GM12878 (cell line): ENCODE results near the gene CFHR3. TPM values are rescaled to one million over a fixed set of nuclear protein-coding genes. Genes with fewer than 3 reads are reported as not detected.

ENCODE experiments used
- ATAC-seq: fragments of 200-7000 bp; cut with Tn5 transposase; 3 replicates; pipeline ENCODE4 v1.9.1; 2020; ENCODE audit warnings: mild to moderate bottlenecking, moderate library complexity
- BruUV-seq: library from RNA; stranded (reverse); fragments of 400-500 nt; replicated peaks from 2 replicates; lab custom pipeline; 2021; lab: Mats Ljungman, UMichigan
- CTCF ChIA-PET: fragments of 300-600 bp; sonication (Branson Sonifier 250); formaldehyde crosslinking; extraction: SDS; loops from one replicate; lab custom pipeline; 2021; ENCODE audit warnings: inconsistent platforms; lab: Yijun Ruan, JAX
- POLR2A ChIA-PET: fragments of 350-600 bp; formaldehyde crosslinking; extraction: SDS; loops from one replicate; lab custom pipeline; 2021; ENCODE audit warnings: inconsistent platforms; lab: Charles Lee
- RAD21 ChIA-PET: fragments of 300-600 bp; sonication (Branson Sonifier 250); formaldehyde crosslinking; loops from one replicate; lab custom pipeline; 2023; ENCODE audit warnings: antibody characterized with exemption; ENCODE audit not compliant: unreplicated experiment; lab: Charles Lee
- SMC1A ChIA-PET: fragments of 300-600 bp; sonication (Branson Sonifier 250); formaldehyde crosslinking; loops from one replicate; lab custom pipeline; 2023; ENCODE audit not compliant: unreplicated experiment, uncharacterized antibody; lab: Charles Lee
- DNase-seq: peaks from one replicate; pipeline ENCODE4 v3.0.0-alpha.2; 2011; ENCODE audit warnings: low read depth, low spot score
- FAIRE-seq: peaks from 3 replicates; lab custom pipeline; 2011; peaks lifted over from hg19 to GRCh38; lab: Jason Lieb, UNC
- H2AFZ ChIP-seq: 2 replicates; pipeline ENCODE4 v1.6.0; 2011; ENCODE audit warnings: low read depth, low read length, control low read depth; ENCODE audit not compliant: control insufficient read depth
- H3K27ac ChIP-seq: 2 replicates; pipeline ENCODE4 v1.5.1; 2011; ENCODE audit warnings: control low read depth; ENCODE audit not compliant: control insufficient read depth, insufficient read depth
- H3K27me3 ChIP-seq, 2 experiments: replicated peaks in 1 of 2; 2 replicates each; pipeline versions ENCODE4 v1.6.0 to v1.6.1; 2011; ENCODE audit warnings: low read length in 1 of 2; ENCODE audit not compliant: control insufficient read depth in 2 of 2, insufficient read depth in 2 of 2
- H3K36me3 ChIP-seq, 2 experiments: 2 replicates each; pipeline ENCODE4 v1.5.1; 2011; ENCODE audit warnings: low read length in 1 of 2; ENCODE audit not compliant: control insufficient read depth in 2 of 2, insufficient read depth in 2 of 2
- H3K4me1 ChIP-seq: 2 replicates; pipeline ENCODE4 v1.6.1; 2011; ENCODE audit warnings: mild to moderate bottlenecking, low read length, moderate library complexity, mixed read lengths; ENCODE audit not compliant: control insufficient read depth, insufficient read depth
- H3K4me2 ChIP-seq: 2 replicates; pipeline ENCODE4 v1.6.0; 2011; ENCODE audit warnings: control low read depth; ENCODE audit not compliant: control insufficient read depth, insufficient read depth
- H3K4me3 ChIP-seq: fragments of 200-600 bp; sonication (generic); 2 replicates; pipeline ENCODE4 v1.5.1; 2016
- H3K79me2 ChIP-seq: 2 replicates; pipeline ENCODE4 v1.6.0; 2011; ENCODE audit warnings: low read length; ENCODE audit not compliant: control insufficient read depth, insufficient read depth
- H3K9ac ChIP-seq: 2 replicates; pipeline ENCODE4 v1.8.0; 2011; ENCODE audit warnings: low read length, control low read depth, mixed read lengths; ENCODE audit not compliant: control insufficient read depth, insufficient read depth
- H3K9me3 ChIP-seq: replicated peaks from 3 replicates; pipeline ENCODE4 v1.5.1; 2011; ENCODE audit warnings: mild to moderate bottlenecking, low read length; ENCODE audit not compliant: control insufficient read depth, insufficient read depth
- H4K20me1 ChIP-seq: 2 replicates; pipeline ENCODE4 v1.6.0; 2011; ENCODE audit not compliant: control insufficient read depth, insufficient read depth
- ASH2L ChIP-seq: fragments of 300-600, 200-600 bp; sonication (generic); IDR thresholded peaks from 2 replicates; pipeline ENCODE4 v1.6.1; 2017; ENCODE audit warnings: low read depth, mild to moderate bottlenecking, borderline replicate concordance
- CEBPB ChIP-seq, 2 experiments: fragments of 150-350 bp in 1 of 2; IDR thresholded peaks; 2 replicates each; pipeline ENCODE4 v1.6.1; 2012 to 2014; ENCODE audit warnings: low read depth in 2 of 2, low read length in 2 of 2, borderline replicate concordance in 1 of 2, inconsistent platforms in 1 of 2
- NBN ChIP-seq: fragments of 450-650 bp; IDR thresholded peaks from 2 replicates; pipeline ENCODE4 v1.6.1; 2016
- RAD21 ChIP-seq: IDR thresholded peaks from 2 replicates; pipeline ENCODE4 v1.6.1; 2011; ENCODE audit warnings: mild to moderate bottlenecking, low read depth, low read length, moderate library complexity; ENCODE audit not compliant: insufficient read depth
- RCOR1 ChIP-seq: conservative IDR thresholded peaks from 2 replicates; pipeline ENCODE4 v1.6.1; 2012; ENCODE audit warnings: low read depth, low read length, improper control_type of control experiment
- SMARCA5 ChIP-seq: fragments of 450-650 bp; IDR thresholded peaks from 2 replicates; pipeline ENCODE4 v1.6.1; 2017; ENCODE audit warnings: mild to moderate bottlenecking
- ZZZ3 ChIP-seq: IDR thresholded peaks from 2 replicates; pipeline ENCODE4 v1.6.1; 2011; ENCODE audit warnings: low read depth; ENCODE audit not compliant: control insufficient read depth, insufficient read length
- WGBS: methylation state at CpG from one replicate; pipeline ENCODE4 v1.1.6; 2016; ENCODE audit warnings: low lambda C conversion rate; ENCODE audit not compliant: insufficient replicate concordance, insufficient coverage; ENCODE audit errors: missing lambda C conversion rate; 5-methylcytosine and 5-hydroxymethylcytosine counted together
- in situ Hi-C: fragments of 300-500 bp; cut with MboI; formaldehyde crosslinking; loops from 9 replicates; pipeline ENCODE4 v1.14.3; 2018; ENCODE audit warnings: mixed read lengths
- intact Hi-C: fragments of 100-400 bp; cut with micrococcal nuclease; formaldehyde crosslinking; loops from one replicate; pipeline ENCODE4 v1.14.2; 2022; ENCODE audit not compliant: unreplicated experiment
- polyA plus RNA-seq, 11 experiments: library from polyadenylated mRNA; depleted of rRNA in 4 of 11; unstranded in 6 of 11; stranded (reverse) in 5 of 11; fragments of >200 nt; fragmentation: Nextera tagmentation in 4 of 11; fragmentation: Illumina TruSeq in 1 of 11; extraction: Ambion mirVana in 4 of 11; extraction: Trizol in 1 of 11; gene quantifications; 1 replicate in 1 of 11; 2 replicates in 10 of 11; pipeline versions ENCODE4 v1.2.1 to v1.2.3, GENCODE V29; 2011 to 2016; ENCODE audit warnings: inconsistent platforms in 2 of 11, missing spikeins in 2 of 11, low read depth in 1 of 11
- total RNA-seq, 4 experiments: library from RNA; depleted of rRNA in 3 of 4; stranded (reverse); fragments of >200 nt in 3 of 4; fragmentation: Illumina TruSeq in 1 of 4; extraction: Trizol in 1 of 4; gene quantifications; 2 replicates each; pipeline versions ENCODE4 v1.2.1 to v1.2.3, GENCODE V29; 2013 to 2021
- TF ChIP-seq, protein P1 (sequence below): fragments of 450-650 bp; IDR thresholded peaks from 2 replicates; pipeline ENCODE4 v1.6.1; 2016; ENCODE audit warnings: mild to moderate bottlenecking
- TF ChIP-seq, protein P2 (sequence below): fragments of 450-650 bp; IDR thresholded peaks from 2 replicates; pipeline ENCODE4 v1.6.1; 2017; ENCODE audit warnings: mild to moderate bottlenecking, moderate library complexity

The CFHR3 gene
- total and polyA plus RNA-seq, 10 of the 15 experiments (the other 5 are each of a cell fraction or from before 2014, with no cell fraction given), result 0.17 TPM; not detected in 9

DNA sequence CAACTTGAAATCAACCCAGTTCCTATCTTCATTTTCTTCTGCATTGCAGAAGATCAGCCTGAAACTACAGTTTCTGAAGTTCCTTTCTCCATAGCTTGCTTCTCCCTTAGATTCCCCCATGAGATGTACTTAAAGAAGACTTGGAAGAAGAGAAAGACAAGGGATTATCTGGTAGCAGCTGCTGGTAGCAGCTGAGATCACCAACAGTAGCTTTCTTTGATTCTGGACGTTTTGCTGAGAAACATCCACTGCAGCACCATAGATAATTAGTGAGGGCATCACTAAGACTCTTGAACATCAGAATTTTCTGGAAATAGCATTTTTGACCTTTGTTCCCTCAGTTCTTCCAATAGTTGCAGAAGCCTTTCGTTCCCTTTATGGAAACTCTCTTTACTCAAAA is 465 bp upstream of the CFHR3 start:
- no peaks in the 10 kb centered on the region for H3K4me1 ChIP-seq
- in situ Hi-C loops (no loop called here), intact Hi-C loops (no loop called here)
- ChIA-PET SMC1A (no interaction called here), RAD21 (no interaction called here), CTCF (no interaction called here), POLR2A (no interaction called here)
- H3K27ac ChIP-seq, result no peak overlapping the region
- no peaks in the 10 kb centered on the region for H3K79me2 ChIP-seq
- H3K27me3 ChIP-seq, result no peaks in the 10 kb centered on the region
- DNase-seq, result no peak
- H3K9me3 ChIP-seq, result no peaks in the 10 kb centered on the region
- WGBS, result 0% methylated on average over 2 of the region's 2 CpGs
- BruUV-seq, result no TSS peak
- H3K4me3 ChIP-seq, result no peak overlapping the region
- no peak for FAIRE-seq
- ATAC-seq, result no peak
- no peaks in the 10 kb centered on the region for H3K36me3 ChIP-seq
- no peaks in the 10 kb centered on the region for H4K20me1 ChIP-seq
- H3K9ac ChIP-seq, result no peak overlapping the region
- H3K4me2 ChIP-seq, result no peak overlapping the region
- no peak overlapping the region for H2AFZ ChIP-seq
- TF ChIP-seq SMARCA5 (no peak), NBN (no peak), ASH2L (no peak), ZZZ3 (no peak), RAD21 (no peak), CEBPB (IDR thresholded peaks at IDR 0.05; ENCODE audit: borderline replicate concordance in 1 of 2, low read depth in 2 of 2, low read length in 2 of 2) (no peak), RCOR1 (no peak)
- TF ChIP-seq, protein P1, sequence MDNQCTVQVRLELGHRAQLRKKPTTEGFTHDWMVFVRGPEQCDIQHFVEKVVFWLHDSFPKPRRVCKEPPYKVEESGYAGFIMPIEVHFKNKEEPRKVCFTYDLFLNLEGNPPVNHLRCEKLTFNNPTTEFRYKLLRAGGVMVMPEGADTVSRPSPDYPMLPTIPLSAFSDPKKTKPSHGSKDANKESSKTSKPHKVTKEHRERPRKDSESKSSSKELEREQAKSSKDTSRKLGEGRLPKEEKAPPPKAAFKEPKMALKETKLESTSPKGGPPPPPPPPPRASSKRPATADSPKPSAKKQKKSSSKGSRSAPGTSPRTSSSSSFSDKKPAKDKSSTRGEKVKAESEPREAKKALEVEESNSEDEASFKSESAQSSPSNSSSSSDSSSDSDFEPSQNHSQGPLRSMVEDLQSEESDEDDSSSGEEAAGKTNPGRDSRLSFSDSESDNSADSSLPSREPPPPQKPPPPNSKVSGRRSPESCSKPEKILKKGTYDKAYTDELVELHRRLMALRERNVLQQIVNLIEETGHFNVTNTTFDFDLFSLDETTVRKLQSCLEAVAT, result no peak
- TF ChIP-seq, protein P2, sequence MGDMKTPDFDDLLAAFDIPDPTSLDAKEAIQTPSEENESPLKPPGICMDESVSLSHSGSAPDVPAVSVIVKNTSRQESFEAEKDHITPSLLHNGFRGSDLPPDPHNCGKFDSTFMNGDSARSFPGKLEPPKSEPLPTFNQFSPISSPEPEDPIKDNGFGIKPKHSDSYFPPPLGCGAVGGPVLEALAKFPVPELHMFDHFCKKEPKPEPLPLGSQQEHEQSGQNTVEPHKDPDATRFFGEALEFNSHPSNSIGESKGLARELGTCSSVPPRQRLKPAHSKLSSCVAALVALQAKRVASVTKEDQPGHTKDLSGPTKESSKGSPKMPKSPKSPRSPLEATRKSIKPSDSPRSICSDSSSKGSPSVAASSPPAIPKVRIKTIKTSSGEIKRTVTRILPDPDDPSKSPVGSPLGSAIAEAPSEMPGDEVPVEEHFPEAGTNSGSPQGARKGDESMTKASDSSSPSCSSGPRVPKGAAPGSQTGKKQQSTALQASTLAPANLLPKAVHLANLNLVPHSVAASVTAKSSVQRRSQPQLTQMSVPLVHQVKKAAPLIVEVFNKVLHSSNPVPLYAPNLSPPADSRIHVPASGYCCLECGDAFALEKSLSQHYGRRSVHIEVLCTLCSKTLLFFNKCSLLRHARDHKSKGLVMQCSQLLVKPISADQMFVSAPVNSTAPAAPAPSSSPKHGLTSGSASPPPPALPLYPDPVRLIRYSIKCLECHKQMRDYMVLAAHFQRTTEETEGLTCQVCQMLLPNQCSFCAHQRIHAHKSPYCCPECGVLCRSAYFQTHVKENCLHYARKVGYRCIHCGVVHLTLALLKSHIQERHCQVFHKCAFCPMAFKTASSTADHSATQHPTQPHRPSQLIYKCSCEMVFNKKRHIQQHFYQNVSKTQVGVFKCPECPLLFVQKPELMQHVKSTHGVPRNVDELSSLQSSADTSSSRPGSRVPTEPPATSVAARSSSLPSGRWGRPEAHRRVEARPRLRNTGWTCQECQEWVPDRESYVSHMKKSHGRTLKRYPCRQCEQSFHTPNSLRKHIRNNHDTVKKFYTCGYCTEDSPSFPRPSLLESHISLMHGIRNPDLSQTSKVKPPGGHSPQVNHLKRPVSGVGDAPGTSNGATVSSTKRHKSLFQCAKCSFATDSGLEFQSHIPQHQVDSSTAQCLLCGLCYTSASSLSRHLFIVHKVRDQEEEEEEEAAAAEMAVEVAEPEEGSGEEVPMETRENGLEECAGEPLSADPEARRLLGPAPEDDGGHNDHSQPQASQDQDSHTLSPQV, result no peak
